WTC11 (cell line): ENCODE measurements around the gene CABLES1. TPM values are rescaled to one million over a fixed set of nuclear protein-coding genes. Genes with fewer than 3 reads are reported as not detected.

Source experiments
- ATAC-seq: fragments of 200-7000 bp; cut with Tn5 transposase; 2 replicates; pipeline ENCODE4 v1.10.0; 2021; ENCODE audit warnings: mild to moderate bottlenecking, moderate library complexity
- CTCF ChIA-PET: fragments of 300-600 bp; sonication (Branson Sonifier 250); formaldehyde crosslinking; loops from one replicate; lab custom pipeline; 2021; ENCODE audit warnings: antibody characterized with exemption; lab: Charles Lee
- POLR2A ChIA-PET: fragments of 350-600 bp; sonication (Branson Sonifier 250); formaldehyde crosslinking; loops from one replicate; lab custom pipeline; 2021; ENCODE audit warnings: antibody characterized with exemption; lab: Charles Lee
- DNase-seq: peaks from one replicate; pipeline ENCODE4 v3.0.0; 2021; ENCODE audit warnings: low spot score
- H3K27ac Mint-ChIP-seq: 2 replicates; pipeline ENCODE4 v1.8.0; 2021; ENCODE audit warnings: mixed read lengths
- H3K27me3 Mint-ChIP-seq: 2 replicates; pipeline ENCODE4 v1.8.0; 2021; ENCODE audit warnings: low read depth, mild to moderate bottlenecking, moderate library complexity, mixed read lengths
- H3K36me3 Mint-ChIP-seq: 2 replicates; pipeline ENCODE4 v1.8.0; 2021; ENCODE audit warnings: mixed read lengths
- H3K4me1 Mint-ChIP-seq: 2 replicates; pipeline ENCODE4 v1.8.0; 2022; ENCODE audit warnings: mixed read lengths
- H3K4me3 Mint-ChIP-seq: 2 replicates; pipeline ENCODE4 v1.8.0; 2021; ENCODE audit warnings: mild to moderate bottlenecking, moderate library complexity, mixed read lengths
- H3K9me3 Mint-ChIP-seq: 2 replicates; pipeline ENCODE4 v1.8.0; 2021; ENCODE audit warnings: mixed read lengths
- ATF3 ChIP-seq: sonication (generic); formaldehyde crosslinking; conservative IDR thresholded peaks from 2 replicates; pipeline ENCODE4 v1.8.1; 2022; ENCODE audit warnings: mild to moderate bottlenecking, missing genetic modification reagents
- EMX1 ChIP-seq: fragments of 250-450 bp; sonication (Bioruptor Pico); IDR thresholded peaks from 2 replicates; pipeline ENCODE4 v1.8.0; 2021; ENCODE audit warnings: mild to moderate bottlenecking
- FOXK1 ChIP-seq: sonication (generic); formaldehyde crosslinking; IDR thresholded peaks from 2 replicates; pipeline ENCODE4 v1.8.0; 2022; ENCODE audit warnings: mild to moderate bottlenecking, moderate library complexity, missing genetic modification reagents
- GABPB1 ChIP-seq: sonication (generic); formaldehyde crosslinking; IDR thresholded peaks from 2 replicates; pipeline ENCODE4 v1.8.1; 2023; ENCODE audit warnings: mild to moderate bottlenecking, missing genetic modification reagents
- HMGA2 ChIP-seq: fragments of 250-450 bp; sonication (Bioruptor Pico); IDR thresholded peaks from 2 replicates; pipeline ENCODE4 v1.4.0; 2021; ENCODE audit warnings: mild to moderate bottlenecking, moderate library complexity
- HMGXB4 ChIP-seq: sonication (generic); formaldehyde crosslinking; IDR thresholded peaks from 2 replicates; pipeline ENCODE4 v1.8.1; 2023; ENCODE audit warnings: mild to moderate bottlenecking, moderate library complexity, missing genetic modification reagents
- IRF1 ChIP-seq: sonication (generic); formaldehyde crosslinking; IDR thresholded peaks from 2 replicates; pipeline ENCODE4 v1.8.0; 2023; ENCODE audit warnings: missing genetic modification reagents
- KAT7 ChIP-seq: sonication (generic); formaldehyde crosslinking; IDR thresholded peaks from 2 replicates; pipeline ENCODE4 v1.8.1; 2023; ENCODE audit warnings: missing genetic modification reagents, mild to moderate bottlenecking, borderline replicate concordance
- MLX ChIP-seq: sonication (generic); formaldehyde crosslinking; IDR thresholded peaks from 2 replicates; pipeline ENCODE4 v1.8.1; 2023; ENCODE audit warnings: mild to moderate bottlenecking, missing genetic modification reagents, moderate library complexity
- NFATC4 ChIP-seq: fragments of 250-450 bp; sonication (Bioruptor Pico); IDR thresholded peaks from 2 replicates; pipeline ENCODE4 v1.9.0; 2021; ENCODE audit warnings: mild to moderate bottlenecking
- PRRX2 ChIP-seq: fragments of 250-450 bp; sonication (Bioruptor Pico); IDR thresholded peaks from 2 replicates; pipeline ENCODE4 v1.8.0; 2021; ENCODE audit warnings: mild to moderate bottlenecking
- RELA ChIP-seq: sonication (generic); formaldehyde crosslinking; IDR thresholded peaks from 2 replicates; pipeline ENCODE4 v1.8.1; 2022; ENCODE audit warnings: missing genetic modification reagents, mild to moderate bottlenecking, borderline replicate concordance
- SOX15 ChIP-seq: fragments of 250-450 bp; sonication (Bioruptor Pico); IDR thresholded peaks from 2 replicates; pipeline ENCODE4 v1.9.0; 2021; ENCODE audit warnings: mild to moderate bottlenecking
- SP1 ChIP-seq: sonication (generic); formaldehyde crosslinking; conservative IDR thresholded peaks from 2 replicates; pipeline ENCODE4 v1.8.1; 2022; ENCODE audit warnings: missing genetic modification reagents
- TEAD1 ChIP-seq: sonication (generic); formaldehyde crosslinking; IDR thresholded peaks from 2 replicates; pipeline ENCODE4 v1.8.0; 2022; ENCODE audit warnings: mild to moderate bottlenecking, missing genetic modification reagents
- TP53 ChIP-seq: sonication (generic); formaldehyde crosslinking; IDR thresholded peaks from 2 replicates; pipeline ENCODE4 v1.8.1; 2023; ENCODE audit warnings: mild to moderate bottlenecking, missing genetic modification reagents
- ZNF263 ChIP-seq: sonication (generic); formaldehyde crosslinking; IDR thresholded peaks from 2 replicates; pipeline ENCODE4 v1.8.1; 2022; ENCODE audit warnings: low read depth, mild to moderate bottlenecking, moderate library complexity, missing genetic modification reagents
- ZNF317 ChIP-seq: sonication (generic); formaldehyde crosslinking; IDR thresholded peaks from 2 replicates; pipeline ENCODE4 v1.8.1; 2023; ENCODE audit warnings: low read depth, mild to moderate bottlenecking, moderate library complexity, missing genetic modification reagents, borderline replicate concordance
- ZNF396 ChIP-seq: fragments of 250-450 bp; sonication (Bioruptor Pico); IDR thresholded peaks from 2 replicates; pipeline ENCODE4 v1.8.0; 2021; ENCODE audit warnings: mild to moderate bottlenecking, moderate library complexity, borderline replicate concordance
- total RNA-seq: library from RNA; stranded (reverse); gene quantifications from 3 replicates; pipeline ENCODE4 v1.2.3, GENCODE V29; 2021

The CABLES1 gene
- total RNA-seq, 1 experiment from 2014 or later, result 17.0 TPM

GRCh38 chr18:23182606-23183005 is 47.3 kb downstream of the CABLES1 start:
- TF ChIP-seq GABPB1, result no peak
- TF ChIP-seq PRRX2 (CRISPR knock-in tag), result no peak
- TF ChIP-seq ZNF263 (CRISPR knock-in tag), result no peak
- H3K27me3 Mint-ChIP-seq, result no peaks in the 10 kb centered on the region
- ATAC-seq (no peak), DNase-seq (no peak)
- peaks cover 47% of the 10 kb centered on the region for H3K4me1 Mint-ChIP-seq
- no peaks in the 10 kb centered on the region for H3K9me3 Mint-ChIP-seq
- 0 out of 2 replicates have a peak overlapping the region, but pooled peaks have one; percentile 44 for H3K27ac Mint-ChIP-seq
- POLR2A ChIA-PET, result no interaction called here
- CTCF ChIA-PET, result interaction anchor here (0.5 to 1.3 kb wide), 5 partner anchors 13 to 172 kb away, joined by 4 to 8 read pairs (median 5); no protein-coding TSS in a partner anchor
- no peak overlapping the region for H3K4me3 Mint-ChIP-seq
- no peaks in the 10 kb centered on the region for H3K36me3 Mint-ChIP-seq

- Mint-ChIP-seq H3K27me3 (no peaks in the 10 kb centered on the region), H3K4me3 (no peak overlapping the region), H3K36me3 (no peaks in the 10 kb centered on the region), H3K9me3 (no peaks in the 10 kb centered on the region), H3K4me1 (peaks cover 45% of the 10 kb centered on the region), H3K27ac (peak overlapping the region; percentile 64)
- TF ChIP-seq MLX (CRISPR knock-in tag), result no peak
- no peak for TF ChIP-seq EMX1 (CRISPR knock-in tag)
- POLR2A ChIA-PET, result no interaction called here
- CTCF ChIA-PET, result interaction anchor here (1.9 kb wide), 1 partner anchor 24 kb away, joined by 7 read pairs; no protein-coding TSS in a partner anchor
- ATAC-seq (peak; percentile 37; the same call in 1 of the 2 replicates), DNase-seq (no peak)
Measured at GRCh38 chr18:23183411-23184150, 48.3 kb downstream of the CABLES1 start.

- CTCF ChIA-PET, result interaction anchor here (1.5 to 1.8 kb wide), 2 partner anchors 21 to 55 kb away, joined by 4 to 5 read pairs; no protein-coding TSS in a partner anchor
- DNase-seq, result no peak
- Mint-ChIP-seq H3K27ac (peak overlapping the region; percentile 80), H3K9me3 (no peaks in the 10 kb centered on the region), H3K27me3 (no peaks in the 10 kb centered on the region), H3K4me1 (peaks cover 43% of the 10 kb centered on the region)
- POLR2A ChIA-PET, result interaction anchor here (0.7 kb wide), 1 partner anchor 8 kb away, joined by 3 read pairs; no protein-coding TSS in a partner anchor
- TF ChIP-seq HMGA2 (CRISPR knock-in tag) (no peak), ZNF396 (CRISPR knock-in tag) (no peak), KAT7 (no peak), HMGXB4 (CRISPR knock-in tag) (no peak), IRF1 (CRISPR knock-in tag) (no peak), TP53 (no peak), NFATC4 (CRISPR knock-in tag) (no peak), ZNF263 (CRISPR knock-in tag) (no peak), ZNF317 (no peak)
- TF ChIP-seq, all 79 proteins: peak for 0
- Mint-ChIP-seq H3K36me3 (peaks cover 10% of the 10 kb centered on the region), H3K4me3 (no peak overlapping the region)
- no peak for ATAC-seq
Measured at GRCh38 chr18:23186781-23187180, 51.5 kb downstream of the CABLES1 start.

- no peak overlapping the region for H3K4me3 Mint-ChIP-seq
- CTCF ChIA-PET, result interaction anchor here (1.8 kb wide), 1 partner anchor 56 kb away, joined by 5 read pairs; no protein-coding TSS in a partner anchor
- POLR2A ChIA-PET, result no interaction called here
- TF ChIP-seq ATF3 (CRISPR knock-in tag) (no peak), RELA (CRISPR knock-in tag) (no peak), SOX15 (no peak), IRF1 (CRISPR knock-in tag) (no peak), FOXK1 (no peak), TEAD1 (CRISPR knock-in tag) (no peak), SP1 (CRISPR knock-in tag) (no peak)
Measured at GRCh38 chr18:23188068-23188760, 52.9 kb downstream of the CABLES1 start.

More at GRCh38 chr18:23188068-23188760, 52.9 kb downstream of the CABLES1 start:
- peaks cover 10% of the 10 kb centered on the region for H3K36me3 Mint-ChIP-seq
- ATAC-seq (no peak), DNase-seq (no peak)
- no peak overlapping the region; the same call in 1 of the 2 replicates for H3K27ac Mint-ChIP-seq
- H3K27me3 Mint-ChIP-seq, result no peaks in the 10 kb centered on the region
- no peaks in the 10 kb centered on the region for H3K9me3 Mint-ChIP-seq
- H3K4me1 Mint-ChIP-seq, result peaks cover 35% of the 10 kb centered on the region
